Activated gamma-delta T cell treated with Interleukin-2 at 50 U/mL for 16 hours (primary cell): ENCODE measurements around the gene CXXC5.

Experiments
- DNase-seq: peaks from one replicate; pipeline ENCODE4 v3.0.0-alpha.2; 2020

Gene CXXC5

DNA sequence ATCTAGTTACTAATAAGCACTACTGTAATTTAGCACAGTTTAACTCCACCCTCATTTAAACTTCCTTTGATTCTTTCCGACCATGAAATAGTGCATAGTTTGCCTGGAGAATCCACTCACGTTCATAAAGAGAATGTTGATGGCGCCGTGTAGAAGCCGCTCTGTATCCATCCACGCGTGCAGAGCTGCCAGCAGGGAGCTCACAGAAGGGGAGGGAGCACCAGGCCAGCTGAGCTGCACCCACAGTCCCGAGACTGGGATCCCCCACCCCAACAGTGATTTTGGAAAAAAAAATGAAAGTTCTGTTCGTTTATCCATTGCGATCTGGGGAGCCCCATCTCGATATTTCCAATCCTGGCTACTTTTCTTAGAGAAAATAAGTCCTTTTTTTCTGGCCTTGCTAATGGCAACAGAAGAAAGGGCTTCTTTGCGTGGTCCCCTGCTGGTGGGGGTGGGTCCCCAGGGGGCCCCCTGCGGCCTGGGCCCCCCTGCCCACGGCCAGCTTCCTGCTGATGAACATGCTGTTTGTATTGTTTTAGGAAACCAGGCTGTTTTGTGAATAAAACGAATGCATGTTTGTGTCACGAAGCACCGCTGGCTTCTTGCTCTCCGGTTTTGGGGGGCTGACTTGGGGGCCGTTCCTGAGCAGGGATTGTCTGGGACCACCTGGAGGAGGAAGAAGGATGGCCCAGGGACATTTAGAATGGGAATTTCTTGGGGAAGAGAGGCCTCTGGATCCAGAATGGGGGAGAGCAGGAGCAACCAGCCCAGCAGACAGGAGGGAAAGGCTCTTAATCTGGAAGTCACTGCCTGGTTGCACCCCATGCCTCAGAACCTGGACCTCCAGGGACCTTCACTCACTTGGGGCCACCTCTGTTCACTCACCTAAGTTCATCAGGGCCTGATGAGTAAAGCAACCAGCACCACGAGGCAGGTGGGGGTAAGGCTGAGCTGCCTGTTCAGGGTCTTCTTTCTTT lies 35.4 kb downstream of the CXXC5 start:
- DNase-seq: no peak

DNA sequence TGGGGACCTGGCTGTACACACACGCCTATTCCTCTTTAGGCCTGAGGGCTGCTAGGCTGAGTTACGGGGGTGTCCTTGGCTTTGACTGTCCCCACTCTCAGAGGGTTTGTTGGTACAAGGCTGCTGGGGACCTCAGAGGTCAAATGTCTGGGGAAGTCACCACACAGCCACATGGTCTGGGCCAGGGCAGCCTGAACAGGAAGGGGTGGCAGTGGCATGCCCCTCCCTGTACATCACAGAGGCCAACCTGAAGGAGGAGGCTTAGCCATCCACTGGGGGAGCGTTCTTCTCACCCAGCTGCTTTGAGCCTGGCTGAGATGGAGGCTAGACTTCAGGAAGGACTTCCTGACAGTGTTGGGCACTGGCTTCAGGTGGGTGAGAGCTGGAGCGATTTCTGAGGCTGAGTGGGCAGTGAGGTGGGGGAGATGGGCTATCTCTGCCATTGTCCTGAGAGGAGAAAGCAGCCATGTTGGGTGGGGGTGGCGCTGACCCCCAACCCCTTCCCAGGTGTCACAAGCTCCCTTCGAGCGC lies 36.3 kb downstream of the CXXC5 start:
- DNase-seq: no peak

DNA sequence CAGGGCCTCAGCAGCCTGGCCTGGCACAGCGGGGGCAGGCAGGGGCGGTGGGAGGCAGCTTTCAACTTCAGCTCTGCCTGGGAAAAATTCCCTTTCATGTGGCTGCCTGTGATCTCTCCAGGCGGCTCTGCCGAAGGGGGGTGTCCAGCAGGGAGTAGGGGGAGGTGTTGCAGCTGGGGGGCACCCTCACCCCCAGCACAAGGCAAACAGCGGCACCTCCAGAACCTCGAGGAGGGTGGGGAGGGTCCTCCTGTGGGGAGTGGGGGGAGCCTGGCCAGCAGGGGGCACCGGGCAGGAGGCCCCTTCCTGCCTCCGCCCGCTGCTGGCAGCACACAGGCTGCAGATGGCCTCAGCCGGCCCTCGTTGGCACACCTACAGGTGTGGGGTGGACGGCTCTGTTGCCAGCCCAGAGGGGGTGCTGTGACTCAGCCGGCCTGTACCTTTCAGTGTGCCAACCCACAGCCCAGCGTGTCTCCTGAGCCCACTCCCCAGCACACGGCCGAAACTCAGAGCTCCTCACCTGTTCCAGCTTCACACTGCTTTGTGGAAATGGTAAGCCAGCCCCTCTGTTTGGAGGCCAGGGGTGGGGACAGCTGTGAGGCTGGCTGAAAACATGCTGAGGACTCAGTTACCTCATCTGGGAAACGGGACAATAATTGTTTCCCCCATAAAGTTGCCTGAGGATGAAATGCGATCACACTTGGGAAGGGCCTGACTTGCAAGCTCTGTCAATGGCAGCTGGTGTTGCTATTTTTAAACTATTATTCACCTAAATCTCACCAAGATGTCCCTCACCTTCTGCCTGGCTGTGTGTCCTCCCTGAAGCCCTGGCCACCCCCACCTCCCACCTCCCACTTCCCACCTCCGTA lies 37.0 kb downstream of the CXXC5 start:
- DNase-seq: no peak

DNA sequence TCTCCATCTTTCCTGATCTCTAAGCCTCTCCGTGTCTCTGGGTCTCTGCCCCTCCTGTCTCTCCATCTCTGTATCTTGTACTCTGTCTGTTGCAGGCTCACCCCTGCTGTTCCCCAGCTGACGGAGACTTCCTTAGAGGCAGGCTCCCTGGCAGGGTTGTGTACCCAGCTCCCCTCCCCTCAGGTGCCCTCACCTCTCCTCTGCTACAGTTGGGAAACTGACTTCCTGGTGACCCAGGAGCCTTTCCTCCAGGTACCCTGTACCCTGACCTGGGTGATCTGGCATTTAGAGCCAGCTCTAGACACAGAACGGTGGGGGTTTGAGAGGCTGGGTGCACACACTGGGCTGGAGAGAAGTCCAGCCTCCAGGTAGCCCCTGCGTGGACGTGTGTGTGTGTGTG lies 37.7 kb downstream of the CXXC5 start:
- no peak for DNase-seq

DNA sequence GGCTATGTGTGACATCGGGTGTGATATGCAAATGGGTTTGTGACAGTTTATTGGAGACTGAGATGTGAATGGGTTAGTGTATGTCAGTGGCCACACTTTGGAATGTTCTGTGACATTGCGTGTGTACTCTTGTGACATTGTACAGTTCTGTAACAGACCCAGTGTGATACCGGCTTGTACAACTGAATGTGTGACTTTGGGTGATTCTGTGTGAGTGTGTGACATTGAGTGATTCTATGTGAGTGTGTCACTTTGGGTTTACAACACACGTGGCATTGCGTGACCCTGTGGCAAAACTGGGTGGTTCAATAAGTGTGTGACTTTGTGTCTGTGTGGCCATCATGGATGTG lies 38.2 kb downstream of the CXXC5 start:
- DNase-seq: no peak

DNA sequence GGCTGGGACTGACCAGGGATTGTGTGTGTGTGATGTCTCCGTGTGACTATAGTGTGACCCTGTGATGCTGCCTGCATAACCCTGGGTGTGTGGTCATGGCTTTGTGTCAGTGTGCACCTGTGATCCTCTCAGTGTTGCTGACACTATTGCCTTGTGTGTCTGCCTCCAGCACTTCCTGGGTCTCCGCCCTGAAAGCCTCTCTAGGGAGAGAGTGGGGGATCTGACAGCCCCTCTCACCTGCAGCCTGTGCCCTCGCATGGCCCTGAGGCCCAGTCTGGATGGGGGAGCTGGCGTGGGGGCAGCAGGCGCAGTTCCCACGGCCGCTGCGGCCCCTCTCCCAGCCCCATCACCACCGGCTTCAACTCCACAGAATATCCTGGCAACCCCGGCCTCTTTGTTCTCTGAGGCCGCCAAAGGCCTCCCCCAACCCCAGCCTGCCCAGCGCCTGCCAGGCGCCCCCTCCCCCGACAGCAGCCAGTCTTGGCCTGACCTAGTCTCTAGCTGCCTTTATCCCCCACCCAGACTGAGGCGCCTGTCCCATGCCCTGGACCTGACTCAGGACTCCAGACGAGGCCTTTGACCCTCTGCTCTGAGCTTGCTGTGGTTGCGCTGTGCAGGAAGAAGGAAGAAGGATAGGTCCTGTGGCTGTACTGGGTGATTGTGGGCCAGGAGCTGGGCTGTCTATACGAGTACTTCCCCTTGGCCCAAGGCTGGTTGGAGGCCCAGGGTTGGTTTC lies 38.7 kb downstream of the CXXC5 start:
- no peak for DNase-seq

DNA sequence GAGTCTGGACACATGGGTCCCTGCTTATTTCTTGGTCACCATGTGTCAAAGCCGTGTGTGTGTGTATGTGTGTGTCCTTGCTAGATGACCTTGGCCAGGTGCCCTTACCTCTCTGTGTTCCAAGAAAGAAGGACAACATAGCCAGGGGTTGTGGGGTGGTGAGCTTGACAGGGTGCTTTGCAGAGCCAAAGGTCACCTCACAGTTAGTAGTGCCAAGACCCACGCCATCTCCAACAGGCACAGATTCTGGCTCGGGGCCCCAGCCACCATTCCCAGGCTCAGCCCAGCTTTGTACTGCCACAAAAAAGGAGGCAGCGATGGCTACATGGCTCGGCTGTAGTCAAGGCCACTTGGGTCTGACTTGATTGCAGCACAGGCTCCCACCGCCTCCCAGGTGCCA lies 39.5 kb downstream of the CXXC5 start:
- no peak for DNase-seq

DNA sequence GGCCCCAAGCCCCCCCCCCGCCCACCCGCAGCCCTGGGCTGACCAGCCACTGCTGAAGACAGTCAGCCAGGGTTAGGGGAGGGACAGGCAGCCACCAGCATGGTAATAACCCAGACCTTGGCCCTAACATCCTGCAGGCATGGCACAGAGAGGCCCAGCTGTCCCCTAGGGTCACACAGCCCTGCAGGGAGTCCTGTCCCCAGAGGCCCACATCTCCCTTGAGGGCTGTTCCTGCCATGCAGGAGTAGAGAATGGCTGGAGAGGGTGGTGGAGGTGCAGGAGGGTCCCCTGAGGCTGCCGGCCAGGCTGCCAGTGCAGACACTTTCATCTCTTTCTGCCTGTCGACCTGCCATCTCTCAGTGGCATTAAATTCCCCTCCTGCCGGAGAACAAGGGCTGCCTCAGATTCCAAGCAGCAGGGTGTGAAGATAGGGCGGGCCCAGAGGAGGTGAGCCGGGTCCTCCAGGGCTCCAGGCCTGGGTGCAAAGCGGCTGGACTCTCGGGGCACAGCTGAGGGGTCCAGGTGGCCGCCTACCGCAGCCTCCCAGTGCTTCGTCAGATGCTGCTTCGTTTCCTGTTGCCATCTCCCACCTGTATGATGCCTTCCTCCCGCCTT lies 40.0 kb downstream of the CXXC5 start:
- no peak for DNase-seq

DNA sequence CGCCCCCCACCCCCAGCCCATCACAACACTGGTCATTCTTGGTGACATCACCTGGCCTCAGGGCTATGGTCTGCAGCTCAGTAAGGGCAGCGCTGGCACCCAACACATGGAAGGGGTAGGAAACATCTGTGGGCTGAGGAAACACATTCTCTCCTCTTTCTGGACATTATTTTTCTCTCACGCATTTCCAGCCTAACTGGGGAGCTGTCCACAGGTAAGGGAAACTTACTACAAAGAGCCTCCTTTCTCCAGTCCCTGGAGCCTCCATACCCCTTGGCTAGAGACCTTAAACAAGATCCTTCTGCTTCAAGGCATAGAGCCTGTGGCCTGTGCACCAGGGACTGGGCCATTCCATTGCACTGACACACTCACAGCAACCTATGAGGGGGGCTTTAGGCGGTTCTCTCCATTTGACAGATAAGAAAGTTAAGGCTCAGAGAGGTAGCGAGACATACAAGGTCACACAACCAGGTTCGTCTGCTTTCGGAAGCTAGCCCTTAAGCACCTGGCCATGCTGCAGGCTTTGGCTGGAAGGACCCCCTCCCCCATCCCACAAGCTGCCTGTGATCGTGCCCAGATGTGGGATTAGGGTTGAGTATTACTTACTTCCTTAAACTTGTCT lies 40.7 kb downstream of the CXXC5 start:
- no peak for DNase-seq

DNA sequence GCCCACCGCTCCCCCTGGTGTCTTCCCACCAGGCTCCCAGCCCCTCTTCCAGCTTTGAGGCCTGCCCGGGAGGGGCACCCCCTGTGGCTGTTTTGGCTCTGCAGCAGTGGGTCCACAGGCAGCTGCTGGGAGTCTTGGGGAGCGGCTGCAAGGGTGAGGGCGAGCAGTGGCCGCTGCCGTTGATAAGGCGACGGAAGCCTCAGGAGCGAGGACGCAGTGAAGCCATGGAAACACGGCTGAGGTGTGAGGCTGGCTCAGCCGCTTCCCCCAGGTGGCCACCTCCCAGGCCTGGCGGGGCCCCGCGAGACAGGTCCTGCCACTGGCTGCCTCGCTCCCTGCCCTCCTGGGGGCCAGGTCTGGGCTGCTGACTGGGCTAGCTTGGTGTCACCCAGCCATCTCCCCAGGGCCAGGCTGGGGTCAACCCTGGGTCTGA lies 41.5 kb downstream of the CXXC5 start:
- DNase-seq: no peak

DNA sequence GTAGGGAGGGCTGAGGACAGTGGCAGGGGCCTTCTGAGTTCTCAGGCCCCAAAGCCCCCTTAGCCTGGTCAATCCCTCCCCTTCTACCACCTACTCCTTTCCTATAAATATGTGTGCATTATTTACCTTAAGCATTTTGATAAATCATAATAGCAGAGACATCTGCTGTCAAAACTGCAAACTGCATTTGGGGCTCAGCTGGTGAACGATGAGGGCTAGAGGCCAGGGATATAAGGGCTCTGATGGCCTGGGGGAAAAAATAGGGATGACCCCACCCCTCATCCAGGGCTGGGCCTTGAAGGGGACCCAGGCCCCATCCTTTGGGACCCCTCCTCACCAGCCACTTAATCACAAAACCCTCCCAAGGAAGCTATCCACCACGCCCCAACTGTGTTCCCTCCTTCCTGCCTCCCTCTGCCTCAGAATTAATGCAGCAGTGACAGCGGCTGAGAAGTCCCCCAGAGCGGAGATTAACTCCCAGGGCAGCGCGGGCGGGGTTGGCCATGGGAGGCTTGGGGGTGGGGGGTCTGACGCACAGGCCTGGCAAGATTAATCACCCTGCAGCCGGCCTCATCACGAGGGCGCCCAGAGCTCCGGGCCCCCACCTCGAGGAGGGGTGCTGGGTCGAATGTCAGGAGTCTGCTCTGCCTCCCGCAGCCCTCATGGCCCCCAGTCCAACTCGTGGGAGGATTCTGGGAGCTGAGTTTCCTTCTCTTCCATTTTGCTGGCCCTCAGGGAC lies 42.1 kb downstream of the CXXC5 start:
- DNase-seq: no peak

DNA sequence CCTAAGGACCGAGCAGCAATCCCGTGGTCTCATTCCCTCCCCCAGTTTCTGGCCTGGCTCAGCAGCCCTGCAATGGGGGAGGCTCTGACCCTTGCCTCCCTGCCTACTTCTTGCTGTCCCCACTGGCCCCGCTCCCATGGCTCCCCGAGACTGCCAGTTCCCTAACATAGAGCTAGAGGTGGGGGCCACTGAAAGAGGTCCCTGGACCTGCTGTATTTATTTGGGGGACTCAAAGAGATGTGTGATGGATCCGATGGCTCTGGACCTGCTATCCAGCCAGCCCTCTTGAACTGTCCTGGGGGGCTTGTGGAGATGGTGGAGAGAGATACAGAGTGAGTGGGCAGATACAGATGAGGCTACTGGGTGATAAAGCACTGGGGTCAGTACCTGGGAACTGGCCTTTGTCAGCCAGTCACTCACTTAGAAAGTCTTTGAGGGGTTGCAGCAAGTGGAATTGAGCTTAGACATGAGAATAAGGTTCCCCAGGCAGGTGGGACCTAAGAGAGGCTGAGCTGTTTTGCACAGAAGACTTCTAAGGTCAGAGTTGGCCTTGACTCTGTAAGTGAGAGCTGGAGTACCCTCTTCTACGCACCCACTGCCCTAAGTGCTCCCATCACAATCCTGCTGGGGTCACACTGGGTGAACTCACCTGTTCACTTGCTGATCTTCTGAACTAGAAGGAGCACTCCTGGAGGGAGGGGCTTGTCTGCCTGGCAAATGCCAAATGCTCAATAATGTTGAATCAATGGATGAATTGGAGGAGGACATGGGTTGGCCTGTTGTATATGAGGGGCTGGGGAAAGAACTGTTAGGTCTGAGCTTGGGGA lies 42.9 kb downstream of the CXXC5 start:
- DNase-seq: no peak

DNA sequence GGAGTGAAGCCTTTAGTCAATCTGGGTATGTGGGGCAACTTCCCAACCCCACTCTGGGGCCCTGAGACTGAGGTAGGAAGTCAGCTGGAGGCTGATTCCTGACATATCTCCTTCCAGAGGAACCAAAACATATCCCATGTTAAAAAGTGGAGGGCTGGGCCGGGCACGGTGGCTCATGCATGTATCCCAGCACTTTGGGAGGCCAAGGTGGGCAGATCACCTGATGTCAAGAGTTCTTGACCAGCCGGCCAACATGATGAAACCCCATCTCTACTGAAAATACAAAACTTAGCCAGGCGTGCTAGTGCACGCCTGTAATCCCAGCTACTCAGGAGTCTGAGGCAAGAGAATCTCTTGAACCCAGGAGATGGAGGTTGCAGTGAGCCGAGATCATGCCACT lies 44.0 kb downstream of the CXXC5 start:
- no peak for DNase-seq

DNA sequence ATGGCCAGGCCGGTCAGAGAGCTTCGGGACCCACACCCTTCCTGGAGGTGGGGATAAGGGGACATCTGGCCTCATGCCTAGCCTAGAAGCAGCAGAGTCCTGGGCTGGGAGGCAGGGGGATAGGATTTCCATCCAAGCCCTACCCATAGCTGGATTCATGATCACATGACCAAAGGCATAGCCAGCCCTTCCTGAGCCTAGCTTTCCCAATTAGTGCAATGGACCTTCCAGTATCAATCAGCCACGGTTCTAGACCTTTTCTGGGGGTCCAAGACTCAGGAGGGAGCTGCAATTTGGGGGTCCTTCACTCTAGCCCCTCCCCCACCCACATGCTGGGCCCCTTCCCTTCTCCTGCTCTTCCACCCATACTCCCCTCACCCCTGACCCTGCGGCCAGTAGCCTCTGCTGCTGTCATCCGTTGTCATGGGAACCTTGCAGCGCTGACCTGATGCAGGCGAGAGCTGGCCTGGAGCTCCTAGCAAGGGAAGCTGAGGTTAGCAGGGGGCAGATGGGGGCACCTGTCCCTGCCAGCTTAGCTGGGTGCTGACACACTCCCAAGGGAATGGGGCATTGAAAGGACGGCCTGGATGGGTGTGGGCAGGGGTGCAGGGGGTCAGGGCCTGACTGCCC lies 44.6 kb downstream of the CXXC5 start:
- DNase-seq: no peak

DNA sequence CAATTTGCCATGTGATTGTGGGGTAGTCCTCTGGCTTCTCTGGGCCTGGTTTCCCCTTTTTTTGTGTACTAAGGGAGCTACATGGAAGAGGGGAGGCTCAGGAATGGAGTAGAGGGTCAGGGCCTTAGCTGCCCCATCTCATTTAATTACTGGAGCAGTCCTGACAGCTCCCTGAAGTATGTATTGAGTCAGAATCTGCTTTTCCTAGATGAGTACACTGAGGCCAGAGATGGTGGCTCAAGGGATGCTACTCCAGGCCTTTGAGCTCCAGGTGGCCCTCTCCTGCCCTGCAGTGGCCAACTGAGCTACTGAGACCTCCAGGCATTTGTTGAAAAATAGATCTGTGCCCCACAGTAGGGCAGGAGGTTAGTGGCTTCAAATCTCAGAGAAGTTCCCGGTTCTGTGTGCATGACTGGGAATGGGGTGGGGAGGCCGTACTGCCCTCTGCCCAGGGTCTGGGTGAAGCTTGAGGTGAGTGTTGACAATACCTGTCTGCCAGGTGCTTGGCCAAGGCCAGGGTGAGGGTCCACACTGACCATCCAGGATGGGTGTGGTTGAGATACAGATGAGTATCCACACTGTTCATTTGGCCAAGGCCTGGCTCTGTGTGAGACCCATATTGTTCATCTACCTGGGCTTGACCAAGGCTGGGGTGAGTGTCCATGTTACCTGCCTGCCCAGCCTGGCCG lies 45.7 kb downstream of the CXXC5 start:
- DNase-seq: no peak

DNA sequence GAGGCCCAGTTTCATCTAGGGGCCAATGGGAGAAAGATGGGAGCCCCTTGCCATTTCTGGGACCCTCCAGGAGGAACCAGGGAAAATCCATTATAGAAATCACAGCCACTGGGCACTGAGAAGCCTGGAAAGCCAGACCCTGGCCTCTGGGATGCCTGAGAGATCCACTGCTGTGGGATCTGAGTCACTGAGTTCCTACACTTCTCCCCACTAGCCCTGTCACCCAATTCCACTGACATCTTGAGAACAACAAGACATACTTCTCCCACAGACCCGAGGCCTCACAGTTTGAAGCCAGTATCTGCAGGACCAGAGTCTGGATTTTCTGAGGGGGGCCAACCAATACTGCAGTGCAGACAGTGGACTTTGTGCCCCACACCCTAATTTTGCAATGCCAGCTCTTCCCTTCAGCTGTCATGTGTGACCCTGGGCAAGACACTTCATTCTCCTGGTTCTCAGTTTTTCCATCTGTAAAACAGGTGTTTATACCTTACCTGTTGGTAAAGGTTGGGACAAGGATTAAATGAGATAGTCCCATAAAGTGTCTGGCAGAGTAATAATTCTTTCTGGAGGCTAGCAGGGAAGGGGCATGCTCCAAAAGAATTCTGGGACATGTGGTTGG lies 46.5 kb downstream of the CXXC5 start:
- DNase-seq: no peak

DNA sequence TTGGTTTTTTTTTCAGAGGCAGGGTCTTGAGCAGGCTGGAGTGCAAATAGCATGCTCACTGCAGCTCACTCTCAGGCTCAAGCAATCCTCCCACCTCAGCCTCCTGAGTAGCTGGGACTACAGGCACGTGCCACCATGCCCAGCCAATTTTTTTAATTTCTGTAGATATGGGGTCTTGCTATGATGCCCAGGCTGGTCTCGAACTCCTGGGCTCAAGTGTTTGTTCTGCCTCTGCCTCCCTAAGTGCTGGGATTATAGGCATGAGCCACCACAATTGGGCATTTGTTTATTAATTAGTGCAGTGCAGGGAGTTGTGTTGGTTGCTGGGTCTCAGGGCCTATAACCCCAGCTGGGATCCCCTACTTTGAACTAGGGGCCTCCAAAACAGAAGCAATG lies 47.0 kb downstream of the CXXC5 start:
- no peak for DNase-seq

DNA sequence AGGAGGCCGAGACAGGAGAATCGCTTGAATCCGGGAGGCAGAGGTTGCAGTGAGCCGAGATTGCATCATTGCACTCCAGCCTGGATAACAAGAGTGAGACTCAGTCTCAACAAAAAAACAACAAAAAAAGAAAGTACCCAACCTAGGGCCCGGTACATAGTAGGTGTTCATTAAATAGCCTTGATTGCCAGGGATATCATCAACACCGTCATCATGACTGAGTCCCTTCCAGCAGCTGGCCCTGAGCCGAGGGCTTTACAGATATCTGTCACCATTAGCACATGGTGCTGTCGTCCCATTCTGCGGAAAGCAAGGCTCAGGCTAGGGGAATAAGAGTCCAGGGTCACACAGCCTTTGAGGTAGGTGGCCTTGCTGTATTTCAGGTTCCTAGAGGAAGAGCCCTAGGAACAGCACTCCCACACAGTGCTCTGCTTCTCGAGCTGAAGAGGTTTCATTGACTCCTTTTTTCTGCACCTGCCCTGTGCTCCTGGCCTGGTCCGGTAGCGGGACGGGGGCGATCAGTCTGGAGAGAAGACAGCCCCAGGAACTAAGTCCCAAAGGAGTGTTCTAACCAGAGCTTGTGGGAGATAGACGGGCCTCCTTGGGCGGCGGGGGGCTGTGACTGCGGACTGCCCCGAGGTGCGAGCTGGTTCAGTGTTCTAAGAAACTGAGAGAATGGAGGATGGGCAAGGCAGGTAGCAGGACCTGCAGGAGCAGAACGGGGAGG lies 48.2 kb downstream of the CXXC5 start:
- no peak for DNase-seq
